ENCODE results near the gene TRAF2.

GRCh38 chr9:136963341-136963740 is 77.0 kb downstream of the TRAF2 start:
- no peak for TF ChIP-seq GATA2 (IDR thresholded peaks at IDR 0.05; ENCODE audit: low read depth, low read length)
- no peak for TF ChIP-seq GATA3 (IDR thresholded peaks at IDR 0.05; ENCODE audit: low read depth, low read length)

All from SH-SY5Y (cell line).